Activated T-helper 17 cell treated with anti-CD3 and anti-CD28 coated beads, Interleukin-2, amount 50 U/mL, for 72 hours (primary cell): ENCODE measurements around the gene PAGE5. TPM values are rescaled to one million over a fixed set of nuclear protein-coding genes. Genes with fewer than 3 reads are reported as not detected.

Experiments used
- total RNA-seq, 2 donors: library from RNA; stranded (reverse); gene quantifications; one replicate each; pipeline ENCODE4 v1.2.3, GENCODE V29; 2022

PAGE5 gene
- total RNA-seq, 2 donors from 2014 or later: 1.1 TPM; not detected in 1

Other genes with a start within 250 kb of the PAGE5 start
- under 1 TPM; 0.42 to 0.50 TPM for gene PFKFB1, start 226.2 kb upstream of the PAGE5 start, total RNA-seq
- gene APEX2, start 220.0 kb upstream of the PAGE5 start, total RNA-seq: 10 to 100 TPM; 25.3 to 33.3 TPM
- not detected for gene ALAS2, start 189.4 kb upstream of the PAGE5 start, total RNA-seq
- gene PAGE2B, start 145.3 kb upstream of the PAGE5 start, total RNA-seq: 1 to 10 TPM; 1.1 to 4.7 TPM
- gene PAGE2, start 131.3 kb upstream of the PAGE5 start, total RNA-seq: not detected
- gene PAGE3, start 44.6 kb downstream of the PAGE5 start, total RNA-seq: not detected
- 10 to 100 TPM; 13.9 to 14.5 TPM for gene MAGEH1, start 231.8 kb downstream of the PAGE5 start, total RNA-seq